Measurements from ENCODE around the gene LGI2.
"Not testable (repeated sequence)": the region's sequence is repeated elsewhere in the genome, so short reads cannot be mapped to it uniquely, and the experiment has no call there.

- not testable (repeated sequence) for TF ChIP-seq POLR2AphosphoS5 (IDR thresholded peaks at IDR 0.05); EZH2 (IDR thresholded peaks at IDR 0.05; ENCODE audit: borderline replicate concordance, insufficient read depth, low read length, poor library complexity, severe bottlenecking); EP300 (conservative IDR thresholded peaks at IDR 0.05; ENCODE audit: poor library complexity, severe bottlenecking); TAF1 (IDR thresholded peaks at IDR 0.05; ENCODE audit: low read depth); RAD21 (conservative IDR thresholded peaks at IDR 0.05); SMC3 (conservative IDR thresholded peaks at IDR 0.05; ENCODE audit: poor library complexity); MXI1 (conservative IDR thresholded peaks at IDR 0.05; ENCODE audit: poor library complexity, severe bottlenecking)
- TF ChIP-seq, protein P1, sequence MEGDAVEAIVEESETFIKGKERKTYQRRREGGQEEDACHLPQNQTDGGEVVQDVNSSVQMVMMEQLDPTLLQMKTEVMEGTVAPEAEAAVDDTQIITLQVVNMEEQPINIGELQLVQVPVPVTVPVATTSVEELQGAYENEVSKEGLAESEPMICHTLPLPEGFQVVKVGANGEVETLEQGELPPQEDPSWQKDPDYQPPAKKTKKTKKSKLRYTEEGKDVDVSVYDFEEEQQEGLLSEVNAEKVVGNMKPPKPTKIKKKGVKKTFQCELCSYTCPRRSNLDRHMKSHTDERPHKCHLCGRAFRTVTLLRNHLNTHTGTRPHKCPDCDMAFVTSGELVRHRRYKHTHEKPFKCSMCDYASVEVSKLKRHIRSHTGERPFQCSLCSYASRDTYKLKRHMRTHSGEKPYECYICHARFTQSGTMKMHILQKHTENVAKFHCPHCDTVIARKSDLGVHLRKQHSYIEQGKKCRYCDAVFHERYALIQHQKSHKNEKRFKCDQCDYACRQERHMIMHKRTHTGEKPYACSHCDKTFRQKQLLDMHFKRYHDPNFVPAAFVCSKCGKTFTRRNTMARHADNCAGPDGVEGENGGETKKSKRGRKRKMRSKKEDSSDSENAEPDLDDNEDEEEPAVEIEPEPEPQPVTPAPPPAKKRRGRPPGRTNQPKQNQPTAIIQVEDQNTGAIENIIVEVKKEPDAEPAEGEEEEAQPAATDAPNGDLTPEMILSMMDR (IDR thresholded peaks at IDR 0.05; ENCODE audit: poor library complexity, severe bottlenecking) = not testable (repeated sequence)
- TF ChIP-seq, protein P2, sequence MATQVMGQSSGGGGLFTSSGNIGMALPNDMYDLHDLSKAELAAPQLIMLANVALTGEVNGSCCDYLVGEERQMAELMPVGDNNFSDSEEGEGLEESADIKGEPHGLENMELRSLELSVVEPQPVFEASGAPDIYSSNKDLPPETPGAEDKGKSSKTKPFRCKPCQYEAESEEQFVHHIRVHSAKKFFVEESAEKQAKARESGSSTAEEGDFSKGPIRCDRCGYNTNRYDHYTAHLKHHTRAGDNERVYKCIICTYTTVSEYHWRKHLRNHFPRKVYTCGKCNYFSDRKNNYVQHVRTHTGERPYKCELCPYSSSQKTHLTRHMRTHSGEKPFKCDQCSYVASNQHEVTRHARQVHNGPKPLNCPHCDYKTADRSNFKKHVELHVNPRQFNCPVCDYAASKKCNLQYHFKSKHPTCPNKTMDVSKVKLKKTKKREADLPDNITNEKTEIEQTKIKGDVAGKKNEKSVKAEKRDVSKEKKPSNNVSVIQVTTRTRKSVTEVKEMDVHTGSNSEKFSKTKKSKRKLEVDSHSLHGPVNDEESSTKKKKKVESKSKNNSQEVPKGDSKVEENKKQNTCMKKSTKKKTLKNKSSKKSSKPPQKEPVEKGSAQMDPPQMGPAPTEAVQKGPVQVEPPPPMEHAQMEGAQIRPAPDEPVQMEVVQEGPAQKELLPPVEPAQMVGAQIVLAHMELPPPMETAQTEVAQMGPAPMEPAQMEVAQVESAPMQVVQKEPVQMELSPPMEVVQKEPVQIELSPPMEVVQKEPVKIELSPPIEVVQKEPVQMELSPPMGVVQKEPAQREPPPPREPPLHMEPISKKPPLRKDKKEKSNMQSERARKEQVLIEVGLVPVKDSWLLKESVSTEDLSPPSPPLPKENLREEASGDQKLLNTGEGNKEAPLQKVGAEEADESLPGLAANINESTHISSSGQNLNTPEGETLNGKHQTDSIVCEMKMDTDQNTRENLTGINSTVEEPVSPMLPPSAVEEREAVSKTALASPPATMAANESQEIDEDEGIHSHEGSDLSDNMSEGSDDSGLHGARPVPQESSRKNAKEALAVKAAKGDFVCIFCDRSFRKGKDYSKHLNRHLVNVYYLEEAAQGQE (IDR thresholded peaks at IDR 0.05; ENCODE audit: borderline replicate concordance) = not testable (repeated sequence)
Measured at GRCh38 chr4:25052037-25052436, 21.3 kb upstream of the LGI2 start.

Data from neural cell (in vitro differentiated cells).